Activated naive CD4-positive, alpha-beta T cell treated with anti-CD3 and anti-CD28 coated beads, Interleukin-2, amount 50 U/mL, for 24 hours (primary cell): ENCODE results near the gene SALL2.

ENCODE experiments used
- H3K27ac Mint-ChIP-seq: one replicate; pipeline ENCODE4 v1.8.0; 2021; ENCODE audit warnings: mild to moderate bottlenecking, mixed read lengths
- H3K27me3 Mint-ChIP-seq: one replicate; pipeline ENCODE4 v1.8.0; 2021; ENCODE audit warnings: mixed read lengths
- H3K36me3 Mint-ChIP-seq: one replicate; pipeline ENCODE4 v1.8.0; 2021; ENCODE audit warnings: mixed read lengths
- H3K4me1 Mint-ChIP-seq: one replicate; pipeline ENCODE4 v1.8.0; 2021; ENCODE audit warnings: mixed read lengths
- H3K4me3 Mint-ChIP-seq: one replicate; pipeline ENCODE4 v1.8.0; 2021; ENCODE audit warnings: mild to moderate bottlenecking, mixed read lengths
- H3K9me3 Mint-ChIP-seq: one replicate; pipeline ENCODE4 v1.8.0; 2021; ENCODE audit warnings: mixed read lengths

SALL2 gene

DNA sequence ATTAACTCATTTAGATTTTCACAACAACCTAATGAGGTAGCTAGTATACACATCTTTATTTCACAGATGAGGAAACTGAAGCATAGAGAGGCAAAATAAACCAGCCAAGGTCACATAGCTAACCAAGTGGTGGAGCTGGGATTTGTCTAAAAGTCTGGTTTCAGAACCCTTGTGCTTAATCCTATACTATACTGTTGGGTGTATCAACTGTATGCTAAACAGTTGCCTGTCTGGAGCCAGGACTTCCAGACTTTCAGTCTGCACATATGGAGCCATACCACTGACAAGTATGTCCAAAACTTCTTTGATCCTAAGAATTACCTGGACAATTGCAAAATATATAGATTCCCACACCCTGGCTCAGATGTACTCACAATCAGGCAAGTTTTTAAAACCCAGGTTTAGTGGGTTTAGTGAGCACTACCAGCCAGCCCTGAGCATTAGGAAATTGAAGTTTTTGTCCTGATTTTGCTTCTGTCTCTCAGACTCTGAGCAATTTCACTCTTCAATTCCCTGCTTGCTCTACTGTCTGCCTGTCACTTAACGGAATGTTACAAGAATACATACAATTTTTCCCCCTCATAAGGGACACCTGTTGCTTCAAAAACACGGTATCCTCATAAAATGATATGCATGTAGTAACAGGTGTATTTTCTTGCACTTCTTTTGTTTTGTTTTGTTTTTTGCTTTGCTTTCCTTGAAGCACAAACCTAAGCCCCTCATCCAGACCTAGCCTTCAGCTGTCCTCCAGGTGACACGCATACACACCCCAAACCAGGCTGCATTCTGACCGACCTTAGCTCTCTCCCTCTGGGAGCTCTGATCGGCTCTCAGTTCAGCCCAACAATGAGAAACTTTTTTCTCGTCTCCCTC, 9.6 kb upstream of the SALL2 start:
- H3K36me3 Mint-ChIP-seq = peaks cover 6% of the 10 kb centered on the region
- no peak overlapping the region for H3K4me3 Mint-ChIP-seq
- H3K27me3 Mint-ChIP-seq = peaks cover 36% of the 10 kb centered on the region
- peaks cover 9% of the 10 kb centered on the region for H3K4me1 Mint-ChIP-seq
- no peak overlapping the region for H3K27ac Mint-ChIP-seq
- no peaks in the 10 kb centered on the region for H3K9me3 Mint-ChIP-seq

DNA sequence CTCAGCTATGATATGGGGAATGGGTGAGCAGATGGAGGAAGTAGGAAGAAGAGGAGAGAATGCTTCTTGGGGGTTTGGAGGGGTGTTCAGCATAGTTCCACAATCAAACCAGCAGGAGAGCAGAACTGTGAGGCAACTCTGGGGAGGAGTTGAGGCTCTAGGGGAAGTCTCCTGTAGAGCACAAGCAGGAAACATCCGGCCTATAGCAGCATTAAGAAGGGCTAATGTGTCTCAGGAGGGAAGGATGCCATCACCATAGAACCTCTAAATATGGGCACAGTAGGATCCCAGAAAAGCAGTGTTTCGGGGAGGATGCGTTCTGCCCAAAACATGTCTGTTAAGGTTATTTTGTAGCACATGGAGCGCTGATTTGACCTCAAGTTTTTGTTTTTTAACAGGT, 8.4 kb upstream of the SALL2 start:
- Mint-ChIP-seq H3K4me3 (no peak overlapping the region), H3K27ac (no peak overlapping the region), H3K4me1 (peaks cover 9% of the 10 kb centered on the region), H3K9me3 (no peaks in the 10 kb centered on the region), H3K36me3 (peaks cover 6% of the 10 kb centered on the region), H3K27me3 (peaks cover 33% of the 10 kb centered on the region)

DNA sequence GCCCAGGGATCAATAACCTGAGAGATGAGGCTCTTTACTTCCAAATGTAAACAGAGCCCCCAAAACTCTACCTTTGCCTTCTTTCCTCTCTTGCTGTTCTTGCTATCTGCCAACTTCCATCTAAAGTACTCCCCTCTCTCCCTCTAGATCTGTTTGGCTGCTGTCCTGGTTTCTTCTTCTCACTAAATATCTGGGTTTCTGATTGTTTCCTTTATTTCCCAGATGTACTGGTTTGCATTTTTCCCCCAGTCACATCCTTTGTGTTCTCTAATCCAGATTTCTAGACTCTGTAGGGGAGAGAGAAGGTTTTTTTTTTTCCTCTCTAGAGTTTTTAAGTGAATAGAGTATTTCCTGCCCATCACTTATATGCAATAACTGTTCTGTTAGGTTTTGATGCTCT, 7.1 kb upstream of the SALL2 start:
- Mint-ChIP-seq H3K4me3 (no peak overlapping the region), H3K9me3 (no peaks in the 10 kb centered on the region), H3K27me3 (peaks cover 22% of the 10 kb centered on the region), H3K36me3 (peaks cover 6% of the 10 kb centered on the region), H3K4me1 (peaks cover 9% of the 10 kb centered on the region), H3K27ac (no peak overlapping the region)

DNA sequence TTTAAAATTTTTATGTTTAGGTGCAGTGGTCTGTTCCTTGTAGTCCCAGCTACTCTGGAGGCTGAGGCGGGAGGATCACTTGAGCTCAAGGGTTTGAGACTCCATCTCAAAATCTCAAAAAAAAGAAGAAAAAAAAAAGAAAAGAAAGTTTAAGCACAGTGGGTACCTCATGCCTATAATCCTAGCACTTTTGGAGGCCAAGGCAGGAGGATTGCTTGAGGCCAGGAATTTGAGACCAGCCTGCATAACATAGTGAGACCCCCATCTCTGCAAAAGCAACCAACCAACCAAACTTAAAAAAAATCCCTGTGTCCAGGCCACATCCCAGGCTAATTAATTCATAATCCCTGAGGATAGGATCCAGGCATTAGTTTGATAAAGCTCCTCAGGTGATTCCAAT, 3.4 kb upstream of the SALL2 start:
- Mint-ChIP-seq H3K4me1 (peaks cover 18% of the 10 kb centered on the region), H3K9me3 (no peaks in the 10 kb centered on the region), H3K27ac (no peak overlapping the region)

DNA sequence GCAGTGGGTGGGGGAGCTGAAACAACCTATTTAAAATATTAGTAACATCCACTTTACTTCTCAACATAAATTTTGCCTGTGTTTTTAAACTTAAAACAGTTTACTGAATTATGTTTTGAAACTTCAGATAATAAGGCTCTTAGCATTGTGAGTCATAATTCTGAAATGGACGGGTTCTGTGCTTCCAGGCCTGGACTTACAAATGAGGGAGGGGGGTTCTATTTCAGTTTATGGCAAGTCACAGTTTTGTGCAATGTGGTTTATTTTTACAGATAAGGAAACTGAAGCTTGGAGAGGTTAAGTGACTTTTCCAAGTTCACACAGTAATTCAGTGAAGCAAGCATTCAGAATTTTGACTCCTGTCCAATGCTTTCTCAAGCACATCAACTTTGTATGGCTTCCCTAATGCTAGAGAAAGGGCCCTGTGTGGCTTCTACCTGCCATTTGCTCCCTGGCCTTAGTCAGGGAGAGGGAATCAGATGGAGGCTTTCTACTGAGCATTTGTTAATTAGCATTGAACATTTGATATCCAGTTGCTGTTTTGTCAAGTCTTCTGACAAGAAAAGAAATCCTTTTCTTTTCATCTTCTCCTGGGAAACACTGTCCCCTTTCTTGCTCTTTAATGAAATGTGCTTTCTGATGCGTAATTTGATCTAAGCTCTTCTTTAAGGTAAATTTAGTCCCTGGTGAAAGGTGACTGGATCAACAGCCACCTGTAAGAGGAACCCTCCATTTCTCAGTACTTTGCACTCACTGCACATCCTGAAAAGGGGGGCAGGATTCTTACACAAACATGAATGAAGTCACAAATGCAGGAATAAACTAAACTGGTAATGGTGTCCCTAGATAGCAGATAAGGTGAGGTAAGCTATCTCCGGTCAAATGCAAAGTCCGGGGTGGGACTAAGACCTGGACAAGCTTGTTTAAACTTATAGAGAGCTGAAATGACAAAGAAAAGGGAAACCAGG, 2.5 kb upstream of the SALL2 start:
- Mint-ChIP-seq H3K9me3 (no peaks in the 10 kb centered on the region), H3K27ac (no peak overlapping the region), H3K4me1 (peaks cover 18% of the 10 kb centered on the region), H3K36me3 (no peaks in the 10 kb centered on the region), H3K4me3 (no peak overlapping the region), H3K27me3 (peaks cover 1% of the 10 kb centered on the region)

More for the DNA sequence above, 3.4 kb upstream of the SALL2 start:
- no peak overlapping the region for H3K4me3 Mint-ChIP-seq
- peaks cover 5% of the 10 kb centered on the region for H3K27me3 Mint-ChIP-seq
- no peaks in the 10 kb centered on the region for H3K36me3 Mint-ChIP-seq

DNA sequence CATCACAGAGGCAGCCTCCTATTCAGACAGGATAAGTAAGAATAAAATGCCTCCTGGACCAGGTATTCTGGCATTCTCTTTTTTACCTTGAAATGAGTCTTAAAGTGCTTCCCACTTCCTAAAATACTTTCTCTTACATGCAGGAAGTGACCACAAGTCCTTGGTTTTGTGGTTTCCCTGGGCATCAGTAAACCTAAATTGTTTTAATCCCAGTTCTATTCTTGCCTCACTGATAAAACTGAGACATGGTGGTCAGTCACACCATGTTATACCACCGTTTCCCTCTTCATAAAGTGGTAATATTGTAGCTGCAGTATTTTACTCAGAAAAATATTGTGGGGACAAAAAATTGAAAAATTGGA, 1.2 kb upstream of the SALL2 start:
- Mint-ChIP-seq H3K27ac (no peak overlapping the region), H3K9me3 (no peaks in the 10 kb centered on the region), H3K4me1 (peaks cover 19% of the 10 kb centered on the region), H3K4me3 (peak overlapping the region; percentile 83), H3K36me3 (no peaks in the 10 kb centered on the region), H3K27me3 (no peaks in the 10 kb centered on the region)

DNA sequence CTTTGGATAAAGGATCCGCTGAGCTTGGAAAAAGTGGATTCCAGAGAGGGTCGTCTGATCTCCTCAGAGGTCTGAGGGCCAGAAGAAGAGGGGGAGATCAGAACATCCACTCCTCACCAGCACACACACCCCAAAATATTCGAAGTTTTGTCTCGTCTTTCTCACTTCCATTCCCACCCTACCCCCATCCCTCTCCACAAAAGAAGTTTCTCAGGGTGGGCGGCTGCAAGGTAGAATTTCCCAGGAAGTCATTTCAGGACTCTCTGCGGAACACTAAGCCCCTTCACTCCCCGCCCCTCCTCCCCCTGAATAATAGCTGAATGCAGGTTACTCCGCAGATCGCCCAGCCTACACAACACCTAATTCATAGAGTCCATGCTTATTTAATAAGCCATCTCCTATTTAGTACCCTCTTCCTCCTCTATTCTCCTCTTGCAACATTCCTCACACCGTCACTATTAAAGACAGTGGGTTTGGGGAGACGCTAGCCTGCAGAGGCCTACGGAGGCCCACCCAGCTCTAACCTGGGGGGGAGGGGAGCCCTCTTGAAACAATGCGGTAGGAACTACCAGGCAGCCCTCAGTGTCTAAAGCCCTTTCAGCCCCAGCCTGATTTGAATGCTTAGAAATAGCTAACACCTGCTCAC, 649 bp upstream of the SALL2 start:
- Mint-ChIP-seq H3K4me1 (peaks cover 22% of the 10 kb centered on the region), H3K9me3 (no peaks in the 10 kb centered on the region), H3K27ac (no peak overlapping the region), H3K4me3 (peak overlapping the region; percentile 83), H3K36me3 (no peaks in the 10 kb centered on the region), H3K27me3 (no peaks in the 10 kb centered on the region)

DNA sequence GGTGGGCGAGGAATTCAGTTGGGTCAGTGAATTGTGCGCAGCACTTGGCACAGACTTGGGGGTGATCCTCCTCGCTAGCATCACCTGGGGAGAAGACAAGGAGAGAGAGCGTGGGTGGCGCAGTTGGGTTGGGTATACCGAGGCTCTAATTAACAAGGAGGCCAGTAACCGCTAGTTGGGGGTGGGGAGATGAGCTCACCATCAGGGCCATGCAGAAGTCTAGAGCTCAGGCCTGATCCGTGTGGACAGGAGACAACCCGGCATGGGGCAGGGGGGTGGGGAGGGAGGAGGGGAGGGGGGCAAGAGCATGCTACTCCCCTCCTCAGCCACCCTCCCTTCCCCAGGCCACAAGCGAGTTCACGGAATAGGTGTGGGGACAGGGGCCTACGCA, 580 bp downstream of the SALL2 start:
- Mint-ChIP-seq H3K4me1 (peaks cover 22% of the 10 kb centered on the region), H3K27me3 (no peaks in the 10 kb centered on the region), H3K36me3 (no peaks in the 10 kb centered on the region), H3K27ac (peak overlapping the region; percentile 48), H3K9me3 (no peaks in the 10 kb centered on the region), H3K4me3 (peak overlapping the region; percentile 83)

DNA sequence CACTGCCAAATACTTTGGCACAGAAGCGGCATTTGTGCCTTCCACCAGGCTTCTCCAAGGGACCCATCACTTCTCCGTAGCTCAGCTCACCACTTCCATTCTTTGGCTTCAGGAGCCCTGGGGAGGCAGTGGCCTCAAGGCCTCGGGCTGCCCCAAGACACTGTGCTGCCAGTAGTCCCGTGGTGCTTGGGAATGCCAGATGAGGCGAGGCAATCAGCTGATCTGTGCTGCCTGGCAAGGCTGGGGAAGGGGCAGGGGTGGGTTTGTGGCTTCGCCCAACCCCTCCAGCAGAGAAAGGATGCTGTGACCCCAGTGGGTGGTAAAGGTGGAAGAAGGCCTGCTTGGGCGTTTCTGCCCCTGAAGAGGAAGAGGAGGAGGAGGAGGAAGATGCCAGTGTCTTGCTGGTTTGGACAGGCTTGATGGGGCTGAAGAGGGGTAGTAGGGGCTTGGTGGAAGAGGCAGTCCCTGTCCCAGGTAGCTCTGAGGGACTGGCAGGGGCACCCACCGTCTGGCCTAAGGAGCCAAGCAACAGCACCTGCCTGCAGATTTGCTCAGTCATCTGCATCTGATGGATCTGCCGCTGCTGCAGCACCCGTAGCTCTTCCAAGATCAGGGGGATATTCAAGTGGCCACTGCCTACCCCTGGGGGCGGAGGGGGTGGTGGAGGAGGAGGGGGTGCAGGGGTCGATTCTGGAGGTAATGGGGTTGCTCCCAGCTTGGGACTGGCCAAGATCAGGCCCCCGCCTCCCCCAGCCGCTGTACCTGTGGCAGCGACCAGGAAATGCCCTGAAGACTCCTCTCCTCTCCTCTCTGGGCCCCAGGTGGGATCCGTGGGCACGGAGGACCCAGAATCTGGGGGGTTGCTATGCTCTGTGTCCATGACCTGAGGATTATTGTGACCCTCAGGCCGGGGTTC, 1.3 kb downstream of the SALL2 start:
- no peak overlapping the region for H3K27ac Mint-ChIP-seq
- peak overlapping the region; percentile 83 for H3K4me3 Mint-ChIP-seq
- no peaks in the 10 kb centered on the region for H3K36me3 Mint-ChIP-seq
- H3K9me3 Mint-ChIP-seq = no peaks in the 10 kb centered on the region
- H3K27me3 Mint-ChIP-seq = no peaks in the 10 kb centered on the region
- peaks cover 22% of the 10 kb centered on the region for H3K4me1 Mint-ChIP-seq

DNA sequence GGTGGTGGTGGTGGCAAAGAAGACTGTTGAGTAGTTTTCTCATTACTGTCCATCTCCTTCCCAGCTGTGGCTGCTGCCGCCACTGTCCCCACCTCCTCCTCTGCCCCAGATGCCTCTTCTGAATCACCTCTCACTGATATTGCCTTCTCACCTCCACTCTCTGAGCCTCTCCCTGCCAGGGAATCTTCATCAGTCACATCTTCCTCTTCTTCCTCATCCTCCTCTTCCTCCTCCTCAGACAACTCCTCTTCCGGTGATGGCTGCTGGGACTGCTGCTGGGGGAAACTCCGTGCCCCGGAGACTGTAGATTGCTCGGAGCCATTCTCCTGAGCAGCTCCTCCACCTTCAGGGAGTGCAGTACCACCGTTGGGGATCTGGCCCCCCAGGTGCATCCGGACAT, 2.9 kb downstream of the SALL2 start:
- no peaks in the 10 kb centered on the region for H3K27me3 Mint-ChIP-seq
- H3K4me1 Mint-ChIP-seq = peaks cover 22% of the 10 kb centered on the region
- H3K36me3 Mint-ChIP-seq = no peaks in the 10 kb centered on the region
- no peak overlapping the region for H3K4me3 Mint-ChIP-seq
- no peaks in the 10 kb centered on the region for H3K9me3 Mint-ChIP-seq
- H3K27ac Mint-ChIP-seq = no peak overlapping the region

DNA sequence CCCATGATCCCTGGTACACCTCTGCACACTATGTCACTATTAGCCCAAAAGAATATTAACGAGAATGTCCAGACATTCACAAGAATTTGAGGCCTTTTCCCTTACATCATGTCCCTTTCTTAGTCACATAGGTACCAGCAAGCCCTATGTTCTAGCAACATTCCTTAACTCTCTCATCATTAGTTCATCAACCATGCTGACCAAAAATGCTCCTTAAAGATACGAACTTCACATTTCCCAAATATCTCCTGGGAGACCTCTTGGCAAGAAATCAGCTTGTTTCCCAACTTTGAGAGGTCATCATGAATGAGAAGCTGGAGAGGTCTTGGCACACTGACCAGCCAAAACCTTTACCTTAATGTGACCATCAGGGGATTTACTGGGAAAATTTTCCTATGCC, 4.6 kb downstream of the SALL2 start:
- no peaks in the 10 kb centered on the region for H3K9me3 Mint-ChIP-seq

DNA sequence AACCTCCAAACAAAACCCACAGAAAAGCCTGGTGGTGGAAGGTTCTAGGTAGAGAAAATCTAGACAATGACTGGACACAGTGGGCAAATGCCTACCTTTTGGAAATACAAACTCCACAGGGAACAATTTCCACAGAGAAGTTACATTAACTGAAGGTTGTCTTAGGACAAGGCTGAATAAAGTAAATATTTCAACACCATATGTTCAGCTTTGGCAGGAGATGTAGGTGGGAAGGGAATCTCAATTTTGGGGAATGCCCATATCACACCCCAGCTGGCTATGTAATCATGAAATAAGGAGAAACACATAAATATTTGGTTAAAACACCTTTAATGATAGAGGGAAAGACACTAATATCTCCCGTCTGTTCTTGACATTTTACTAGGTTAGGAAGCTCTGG, 5.4 kb downstream of the SALL2 start:
- no peak overlapping the region for H3K27ac Mint-ChIP-seq
- no peaks in the 10 kb centered on the region for H3K36me3 Mint-ChIP-seq
- H3K4me1 Mint-ChIP-seq = peaks cover 9% of the 10 kb centered on the region
- H3K27me3 Mint-ChIP-seq = no peaks in the 10 kb centered on the region
- H3K9me3 Mint-ChIP-seq = no peaks in the 10 kb centered on the region
- no peak overlapping the region for H3K4me3 Mint-ChIP-seq

More for the DNA sequence above, 4.6 kb downstream of the SALL2 start:
- no peak overlapping the region for H3K27ac Mint-ChIP-seq
- no peaks in the 10 kb centered on the region for H3K27me3 Mint-ChIP-seq
- H3K4me3 Mint-ChIP-seq = no peak overlapping the region
- H3K36me3 Mint-ChIP-seq = no peaks in the 10 kb centered on the region
- peaks cover 12% of the 10 kb centered on the region for H3K4me1 Mint-ChIP-seq

DNA sequence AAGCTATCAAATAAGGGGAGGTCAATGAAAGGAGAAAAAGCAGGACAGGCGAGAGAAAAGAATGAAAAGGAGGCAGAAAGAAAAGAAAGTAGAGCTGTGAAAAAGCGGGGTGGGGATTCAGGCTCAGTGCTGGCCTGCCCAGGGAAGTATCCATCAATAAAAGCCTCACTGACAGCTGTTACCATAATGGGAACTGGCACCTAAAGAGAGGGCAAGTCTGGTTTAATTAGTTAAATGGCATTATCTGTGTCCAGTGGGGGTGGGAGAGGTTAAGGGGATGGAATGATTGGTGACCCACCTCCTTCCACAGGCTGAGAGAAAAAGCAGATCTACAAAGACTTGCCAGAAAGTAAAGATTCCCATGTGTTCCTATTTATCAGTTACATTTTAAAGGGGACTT, 7.4 kb downstream of the SALL2 start:
- no peak overlapping the region for H3K27ac Mint-ChIP-seq
- no peaks in the 10 kb centered on the region for H3K9me3 Mint-ChIP-seq
- peaks cover 4% of the 10 kb centered on the region for H3K4me1 Mint-ChIP-seq
- H3K27me3 Mint-ChIP-seq = no peaks in the 10 kb centered on the region
- no peaks in the 10 kb centered on the region for H3K36me3 Mint-ChIP-seq
- H3K4me3 Mint-ChIP-seq = no peak overlapping the region

DNA sequence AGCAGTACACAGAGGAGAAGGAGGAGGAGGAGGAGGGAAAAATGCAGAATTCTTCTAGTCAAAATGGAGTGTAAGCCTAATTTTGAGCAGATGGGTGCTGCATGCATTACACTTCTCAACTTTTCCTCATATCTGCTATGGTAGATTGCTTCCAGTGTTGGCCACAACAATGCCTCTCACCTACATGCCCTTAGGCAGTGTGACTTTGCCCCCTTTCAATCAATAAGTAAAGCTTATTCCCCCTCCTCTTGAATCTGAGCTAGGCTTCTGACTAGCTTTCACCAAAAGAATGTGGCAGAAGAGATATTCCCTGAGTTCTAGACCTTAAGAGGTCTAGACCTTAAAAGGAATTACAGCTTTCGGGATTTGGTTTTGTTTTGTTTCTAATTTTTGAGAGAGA, 11.8 kb downstream of the SALL2 start:
- Mint-ChIP-seq H3K4me1 (peaks cover 18% of the 10 kb centered on the region), H3K27me3 (no peaks in the 10 kb centered on the region), H3K9me3 (no peaks in the 10 kb centered on the region), H3K27ac (no peak overlapping the region), H3K4me3 (no peak overlapping the region), H3K36me3 (peaks cover 8% of the 10 kb centered on the region)
